Measurements from ENCODE around the gene FHAD1.

- no peak for TF ChIP-seq CTCF (IDR thresholded peaks at IDR 0.05; ENCODE audit: low read depth, low read length)
- no peak for TF ChIP-seq EZH2phosphoT487 (IDR thresholded peaks at IDR 0.05; ENCODE audit: low read depth)
Observed at GRCh38 chr1:15308135-15308534, 61.1 kb downstream of the FHAD1 start.
